HG02981 (cell line): ENCODE measurements around the gene PNN.
"Not testable (repeated sequence)": the region's sequence is repeated elsewhere in the genome, so short reads cannot be mapped to it uniquely, and the experiment has no call there.

ENCODE experiments used
- ATAC-seq: cut with Tn5 transposase; IDR thresholded peaks from one replicate; pipeline ENCODE4 v1.9.1; 2021; ENCODE audit warnings: mild to moderate bottlenecking, moderate library complexity; ENCODE audit not compliant: unreplicated experiment

PNN gene

DNA sequence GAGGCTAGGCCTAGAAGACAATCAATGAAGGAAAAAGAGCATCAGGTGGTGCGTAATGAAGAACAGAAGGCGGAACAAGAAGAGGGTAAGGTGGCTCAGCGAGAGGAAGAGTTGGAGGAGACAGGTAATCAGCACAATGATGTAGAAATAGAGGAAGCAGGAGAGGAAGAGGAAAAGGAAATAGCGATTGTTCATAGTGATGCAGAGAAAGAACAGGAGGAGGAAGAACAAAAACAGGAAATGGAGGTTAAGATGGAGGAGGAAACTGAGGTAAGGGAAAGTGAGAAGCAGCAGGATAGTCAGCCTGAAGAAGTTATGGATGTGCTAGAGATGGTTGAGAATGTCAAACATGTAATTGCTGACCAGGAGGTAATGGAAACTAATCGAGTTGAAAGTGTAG lies 5.5 kb downstream of the PNN start:
- ATAC-seq: no peak

GRCh38 chr14:39181026-39181692 lies 6.1 kb downstream of the PNN start:
- ATAC-seq: no peak

DNA sequence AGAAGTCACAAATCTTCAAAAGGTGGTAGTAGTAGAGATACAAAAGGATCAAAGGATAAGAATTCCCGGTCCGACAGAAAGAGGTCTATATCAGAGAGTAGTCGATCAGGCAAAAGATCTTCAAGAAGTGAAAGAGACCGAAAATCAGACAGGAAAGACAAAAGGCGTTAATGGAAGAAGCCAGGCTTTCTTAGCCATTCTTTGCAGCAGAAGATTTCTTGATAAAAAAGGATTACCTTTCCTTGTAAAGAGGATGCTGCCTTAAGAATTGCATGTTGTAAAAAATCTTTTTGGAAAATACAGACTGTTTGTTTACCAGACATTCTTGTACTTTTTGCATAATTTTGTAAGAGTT lies 6.6 kb downstream of the PNN start:
- ATAC-seq: no peak

DNA sequence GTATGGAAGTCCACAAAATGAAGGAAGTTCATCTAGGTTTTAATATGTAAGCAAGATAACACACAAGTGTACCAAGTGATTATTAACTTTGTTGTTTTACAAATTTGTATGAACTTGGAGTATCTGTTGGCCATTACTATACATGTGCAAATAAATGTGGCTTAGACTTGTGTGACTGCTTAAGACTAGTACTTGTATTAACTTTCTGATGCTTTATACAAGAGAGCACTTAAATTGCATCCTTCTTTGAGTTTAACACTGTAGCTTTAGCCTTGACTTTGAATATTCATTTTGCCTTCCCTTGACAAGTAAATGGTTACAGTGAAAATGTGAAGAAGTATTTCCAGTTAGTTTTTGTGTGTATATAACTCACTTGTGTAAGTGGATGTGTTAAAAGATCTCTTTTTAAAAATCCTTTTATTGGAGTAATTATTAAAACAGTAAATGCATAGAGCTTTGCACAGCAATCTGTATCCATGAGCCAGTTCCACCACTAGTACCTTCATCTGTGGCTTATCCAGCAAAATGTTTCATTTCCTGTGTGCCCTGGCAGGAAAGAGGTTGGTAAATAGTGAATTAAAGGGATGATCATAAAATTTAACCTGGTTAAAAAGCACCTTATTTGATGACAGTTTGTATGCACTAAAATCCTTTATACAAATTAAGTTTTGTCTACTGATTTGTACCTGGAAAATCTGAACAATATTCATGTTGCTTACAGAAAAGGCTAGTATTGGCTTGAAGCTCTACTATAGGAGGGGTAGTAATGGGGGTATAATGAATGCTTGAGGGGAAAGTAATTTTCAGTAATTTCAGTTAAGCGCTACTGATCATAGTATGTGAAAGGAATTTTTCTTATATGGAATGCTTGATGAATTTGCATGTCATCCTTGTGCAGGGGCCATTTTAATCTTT lies 8.0 kb downstream of the PNN start:
- ATAC-seq: no peak

- not testable (repeated sequence) for ATAC-seq
Observed at GRCh38 chr14:39183685-39184003, 8.6 kb downstream of the PNN start.

DNA sequence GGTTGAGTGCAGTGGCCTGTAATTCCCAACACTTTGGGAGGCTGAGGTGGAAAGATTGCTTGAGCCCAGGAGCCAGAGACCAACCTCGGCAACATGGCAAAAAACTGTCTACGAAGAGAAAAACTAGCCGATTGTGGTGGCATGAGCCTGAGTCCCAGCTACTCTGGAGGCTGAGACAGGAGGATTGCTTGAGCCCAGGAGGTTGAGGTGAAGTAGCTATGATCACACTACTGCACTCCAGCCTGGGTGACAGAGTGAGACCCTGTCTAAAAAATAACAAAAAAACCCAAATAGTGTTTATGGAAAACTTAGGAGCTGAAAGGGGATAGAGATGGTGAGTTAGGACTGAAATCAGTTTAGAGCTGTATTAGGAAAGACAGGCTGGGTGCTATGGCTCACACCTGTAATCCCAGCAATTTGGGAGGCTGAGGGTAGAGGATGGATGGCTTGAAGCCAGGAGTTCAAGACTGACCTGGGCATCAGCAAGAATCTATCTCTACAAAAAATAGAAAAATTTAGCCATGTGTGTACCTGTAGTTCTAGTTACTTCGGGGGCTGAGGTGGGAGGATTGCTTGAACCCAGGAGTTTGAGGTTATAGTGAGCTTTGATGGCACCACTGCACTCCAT lies 9.7 kb downstream of the PNN start:
- no peak for ATAC-seq

- no peak for ATAC-seq
Observed at GRCh38 chr14:39185256-39186049, 10.4 kb downstream of the PNN start.

DNA sequence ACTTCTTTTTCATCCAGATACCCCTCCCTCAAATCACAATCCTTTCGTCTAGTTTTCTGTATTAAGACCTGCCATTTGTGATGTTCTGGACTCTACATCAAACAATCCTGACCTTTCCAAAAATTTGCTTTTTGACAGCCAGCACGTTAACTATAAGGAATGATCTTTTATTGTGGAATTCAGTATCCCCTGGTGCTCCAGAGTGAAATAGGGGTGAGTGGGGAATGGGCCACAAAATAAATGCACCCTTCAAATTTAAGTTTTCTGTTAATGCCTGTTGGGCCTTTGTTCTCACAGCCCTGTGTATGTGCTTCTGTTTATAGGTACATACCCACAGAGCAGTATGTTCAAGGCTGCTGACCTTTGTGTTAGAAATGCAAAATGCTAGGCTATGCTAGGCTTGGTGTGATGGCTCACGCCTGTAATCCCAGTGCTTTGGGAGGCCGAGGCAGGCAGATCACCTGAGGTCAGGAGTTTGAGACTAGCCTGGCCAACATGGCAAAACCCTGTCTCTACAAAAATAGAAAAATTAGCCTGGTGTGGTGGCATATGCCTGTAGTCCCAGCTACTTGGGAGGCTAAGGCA lies 12.0 kb downstream of the PNN start:
- ATAC-seq: no peak

DNA sequence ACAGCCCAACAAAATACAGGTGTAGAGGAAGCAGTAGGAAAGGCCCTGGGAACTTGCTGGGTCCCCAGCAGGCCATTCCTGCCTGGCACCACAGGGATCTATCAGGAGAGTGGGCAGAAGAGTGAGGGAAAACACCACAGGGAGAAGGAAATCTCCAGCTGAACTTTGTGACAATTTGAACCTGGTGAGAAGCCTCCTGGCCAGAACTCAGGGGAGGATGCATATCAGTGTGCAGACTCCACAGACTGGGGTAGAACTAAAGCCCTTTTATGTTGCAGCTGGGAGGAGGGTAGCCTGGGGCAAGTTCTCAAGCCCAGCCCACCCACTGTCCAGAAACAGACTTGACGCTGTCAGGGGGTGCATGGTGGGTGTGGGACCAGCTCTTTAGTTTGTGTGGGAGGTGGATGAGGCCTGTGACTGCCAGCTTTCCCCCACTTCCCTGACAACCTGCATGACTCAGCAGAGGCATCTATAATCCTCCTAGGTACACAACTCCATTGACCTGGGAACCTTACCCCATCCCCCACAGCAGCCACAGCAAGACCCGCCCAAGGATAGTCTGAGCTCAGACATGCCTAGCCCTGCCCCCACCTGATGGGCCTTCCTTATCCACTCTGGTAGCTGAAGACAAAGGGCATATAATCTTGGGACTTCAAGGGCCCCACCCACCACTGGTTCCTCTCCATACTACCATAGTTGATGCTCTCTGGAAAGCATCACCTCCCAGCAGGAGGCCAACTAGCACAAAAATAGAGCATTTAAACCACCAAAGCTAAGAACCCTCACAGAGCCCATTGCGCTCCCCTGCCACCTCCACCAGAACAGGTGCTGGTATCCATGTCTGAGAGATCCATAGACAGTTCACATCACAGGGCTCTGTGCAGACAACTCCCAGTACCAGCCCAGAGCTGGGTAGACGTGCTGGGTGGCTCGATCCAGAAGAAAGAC lies 28.9 kb downstream of the PNN start:
- no peak for ATAC-seq

- ATAC-seq: not testable (repeated sequence)
Observed at GRCh38 chr14:39207430-39207829, 32.4 kb downstream of the PNN start.

- ATAC-seq: no peak
Observed at GRCh38 chr14:39211109-39211741, 36.2 kb downstream of the PNN start.

GRCh38 chr14:39212034-39212433 lies 37.0 kb downstream of the PNN start:
- no peak for ATAC-seq

DNA sequence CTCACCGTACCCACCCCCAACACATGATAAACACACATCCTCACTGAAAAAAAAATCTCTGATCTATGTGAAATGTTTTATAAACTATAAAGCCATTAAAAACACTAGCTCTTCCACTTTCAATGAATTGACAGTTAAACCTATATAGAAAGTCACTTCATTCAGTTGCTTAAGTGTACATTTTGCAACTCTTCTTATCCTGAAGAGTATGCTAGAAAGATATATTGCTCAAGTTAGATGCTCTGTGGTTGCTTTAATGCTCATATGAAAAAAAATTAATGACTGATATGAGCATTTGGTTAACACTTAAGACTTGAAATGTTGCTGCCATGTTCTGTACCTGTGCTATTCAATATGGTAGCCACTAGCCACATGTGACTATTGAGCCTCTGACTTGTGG lies 37.6 kb downstream of the PNN start:
- no peak for ATAC-seq

- ATAC-seq: no peak
Observed at GRCh38 chr14:39217214-39217879, 42.3 kb downstream of the PNN start.

GRCh38 chr14:39218171-39218769 lies 43.2 kb downstream of the PNN start:
- ATAC-seq: no peak

- no peak for ATAC-seq
Observed at GRCh38 chr14:39219075-39219499, 44.0 kb downstream of the PNN start.

GRCh38 chr14:39220473-39220872 lies 45.4 kb downstream of the PNN start:
- not testable (repeated sequence) for ATAC-seq

DNA sequence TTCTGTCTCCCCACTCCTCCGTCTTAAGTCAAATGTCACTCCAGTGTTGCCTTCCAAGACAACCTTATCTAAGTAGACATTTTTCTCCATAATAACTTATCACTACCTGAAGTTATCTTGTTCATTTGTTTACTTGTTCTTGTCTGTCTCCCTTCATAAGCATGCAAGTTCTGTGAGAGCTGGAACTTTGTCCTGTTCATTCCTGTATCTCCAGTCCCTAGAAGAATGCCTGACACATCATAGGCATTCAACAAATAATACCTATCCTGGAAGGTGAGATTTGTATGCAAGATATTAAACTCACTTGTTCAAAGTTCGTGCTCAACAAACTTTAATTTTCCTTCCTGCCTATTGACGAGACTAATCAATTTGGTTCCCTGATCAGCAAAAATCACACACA lies 53.0 kb downstream of the PNN start:
- no peak for ATAC-seq
